T-helper 22 cell (primary cell): ENCODE results near the gene NAV3.
"Not testable (repeated sequence)": the region's sequence is repeated elsewhere in the genome, so short reads cannot be mapped to it uniquely, and the experiment has no call there.

Experiments used
- DNase-seq: peaks from one replicate; pipeline ENCODE4 v3.0.0-alpha.2; 2020; ENCODE audit warnings: low read depth

Gene NAV3

DNA sequence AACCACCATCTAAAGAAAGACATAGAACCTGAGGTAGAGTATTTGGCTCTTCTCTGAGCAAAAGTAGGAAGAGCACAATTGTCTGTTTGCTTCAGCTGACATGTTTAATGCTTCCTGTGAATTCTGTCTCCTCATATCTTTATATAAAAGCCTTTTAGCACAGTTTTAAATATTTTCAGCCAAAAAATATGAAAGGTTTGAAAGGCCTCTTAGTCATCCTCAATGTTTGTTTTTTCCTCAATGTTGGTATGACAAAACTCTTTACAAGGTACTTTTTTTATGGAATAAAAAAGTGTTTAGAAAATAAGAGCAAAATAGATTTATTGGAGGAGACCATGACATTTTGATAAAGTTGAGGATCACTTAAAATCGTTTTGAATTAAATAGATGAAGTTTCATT, 360.9 kb downstream of the NAV3 start:
- DNase-seq, result no peak

- no peak for DNase-seq
Observed at GRCh38 chr12:78192979-78193378, 362.3 kb downstream of the NAV3 start.

DNA sequence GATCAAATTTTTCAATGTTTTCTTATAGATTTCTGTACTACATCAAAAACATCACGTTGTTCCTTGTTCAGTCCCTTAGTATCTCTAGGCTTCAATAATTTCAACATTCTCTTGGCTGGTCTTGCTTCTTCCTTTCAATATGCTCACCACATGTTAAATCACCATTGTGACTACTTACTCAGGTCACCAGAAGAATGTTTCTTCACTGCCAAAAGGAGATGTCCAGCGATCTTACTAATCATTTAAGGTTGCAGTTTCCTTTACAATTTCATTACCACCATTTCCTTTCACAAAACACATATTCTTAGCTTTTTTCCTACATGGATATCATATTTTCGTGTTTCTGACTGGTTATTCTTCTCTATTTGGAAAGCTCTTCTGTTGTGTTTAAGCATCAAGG, 363.8 kb downstream of the NAV3 start:
- no peak for DNase-seq

GRCh38 chr12:78198896-78199295, 368.2 kb downstream of the NAV3 start:
- no peak for DNase-seq

GRCh38 chr12:78199926-78200325, 369.2 kb downstream of the NAV3 start:
- no peak for DNase-seq

DNA sequence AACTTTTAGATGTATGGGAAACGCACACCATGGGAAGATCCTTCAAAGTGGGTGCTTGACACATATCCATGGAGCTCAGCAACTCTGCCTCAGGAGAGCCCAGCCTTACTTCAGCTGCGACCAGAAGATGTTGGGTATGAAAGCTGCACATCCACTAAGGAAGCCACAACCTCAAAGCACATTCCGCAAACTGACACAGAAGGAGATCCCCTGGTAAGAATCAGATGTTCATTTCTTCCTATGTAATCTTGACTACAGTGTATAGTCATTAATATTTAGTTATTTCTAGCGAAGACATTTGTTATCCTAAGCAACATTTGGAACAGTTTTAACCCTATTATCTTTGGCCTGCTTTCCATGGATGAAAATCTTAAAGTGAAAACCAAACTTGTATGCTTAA, 374.2 kb downstream of the NAV3 start:
- no peak for DNase-seq

- no peak for DNase-seq
Observed at GRCh38 chr12:78208092-78208491, 377.4 kb downstream of the NAV3 start.

DNA sequence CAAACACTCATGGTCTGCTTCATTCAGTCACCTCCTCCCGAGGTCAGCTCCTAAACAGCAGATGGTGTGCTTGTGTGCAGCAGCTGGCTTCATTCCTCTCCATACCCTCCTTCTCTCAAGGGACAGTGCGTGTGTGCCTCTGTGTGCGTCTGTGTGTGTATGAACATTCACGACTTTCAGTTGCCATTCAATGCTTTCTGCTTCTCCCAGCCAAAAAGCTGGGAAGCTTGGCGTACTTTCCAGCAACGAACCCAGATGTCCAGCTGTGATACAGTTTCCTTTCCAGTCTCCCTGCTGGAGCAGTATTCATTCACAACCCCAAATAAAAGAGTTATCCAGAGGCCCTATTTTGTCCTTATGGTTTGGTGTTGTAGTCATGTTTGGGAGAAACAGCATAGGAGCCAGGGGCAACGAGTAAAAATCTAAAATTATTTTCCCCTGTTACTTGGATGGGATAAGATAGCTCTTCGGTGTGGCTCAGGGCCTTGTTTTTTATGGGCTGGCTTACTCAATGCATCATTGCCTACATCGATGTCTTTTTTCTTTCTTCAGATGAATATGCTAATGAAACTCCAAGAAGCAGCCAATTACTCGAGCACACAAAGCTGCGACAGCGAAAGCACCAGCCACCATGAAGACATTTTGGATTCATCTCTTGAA, 379.3 kb downstream of the NAV3 start:
- DNase-seq, result no peak

DNA sequence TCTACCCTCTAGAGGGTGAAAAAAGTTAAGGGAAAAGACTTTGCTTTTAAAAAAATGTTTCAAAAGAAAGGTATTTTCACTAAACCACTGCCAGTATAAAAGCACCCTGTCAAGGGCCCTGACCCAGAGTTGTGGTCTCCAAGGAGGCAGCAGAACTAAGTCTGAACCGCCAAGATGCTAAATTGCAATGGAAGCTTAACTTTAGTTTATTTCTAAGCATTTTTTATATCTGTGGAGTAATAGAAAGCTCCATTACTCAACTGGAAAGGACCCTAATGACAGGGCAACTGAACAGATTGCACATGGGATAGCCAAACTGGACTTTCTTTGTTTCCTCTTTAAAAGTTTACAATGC, 379.8 kb downstream of the NAV3 start:
- DNase-seq, result no peak

DNA sequence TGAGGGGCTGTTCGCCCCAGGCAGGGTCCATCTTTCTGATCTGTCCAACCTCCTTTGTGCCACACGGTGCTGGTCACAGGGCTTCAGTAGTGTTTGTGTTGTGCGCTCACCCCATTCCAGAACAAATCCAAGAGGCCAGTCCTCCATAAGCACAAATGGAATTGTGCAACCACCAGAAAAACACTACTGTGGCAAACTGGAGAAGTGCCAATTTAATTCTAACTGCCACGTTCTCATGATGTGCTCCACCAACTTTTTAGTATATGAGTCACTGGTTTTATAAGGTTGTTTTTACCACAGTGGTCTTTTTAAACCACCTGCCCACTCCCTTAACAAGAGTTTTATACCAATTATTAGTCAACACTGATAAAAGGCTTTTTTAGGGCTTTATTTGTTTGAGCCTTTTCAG, 380.2 kb downstream of the NAV3 start:
- DNase-seq, result no peak

DNA sequence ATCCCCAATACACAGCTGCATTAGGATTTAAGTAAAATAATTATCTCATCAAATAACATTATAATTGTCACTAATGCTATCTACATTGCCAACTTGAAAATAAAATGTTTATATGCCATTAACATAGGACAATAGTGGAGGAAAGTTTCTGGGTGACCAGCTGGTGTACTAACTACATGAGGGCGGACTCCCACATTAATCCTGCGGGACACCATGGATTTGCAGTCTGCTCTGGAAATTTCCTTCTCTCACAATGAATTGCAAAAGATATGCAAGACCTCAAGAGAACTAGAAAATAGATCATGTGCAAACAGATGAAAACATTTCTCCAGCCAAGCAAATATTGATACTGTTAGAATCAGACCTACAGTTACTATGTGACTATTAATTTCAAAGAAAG, 390.1 kb downstream of the NAV3 start:
- no peak for DNase-seq

- no peak for DNase-seq
Observed at GRCh38 chr12:78224154-78224553, 393.5 kb downstream of the NAV3 start.

DNA sequence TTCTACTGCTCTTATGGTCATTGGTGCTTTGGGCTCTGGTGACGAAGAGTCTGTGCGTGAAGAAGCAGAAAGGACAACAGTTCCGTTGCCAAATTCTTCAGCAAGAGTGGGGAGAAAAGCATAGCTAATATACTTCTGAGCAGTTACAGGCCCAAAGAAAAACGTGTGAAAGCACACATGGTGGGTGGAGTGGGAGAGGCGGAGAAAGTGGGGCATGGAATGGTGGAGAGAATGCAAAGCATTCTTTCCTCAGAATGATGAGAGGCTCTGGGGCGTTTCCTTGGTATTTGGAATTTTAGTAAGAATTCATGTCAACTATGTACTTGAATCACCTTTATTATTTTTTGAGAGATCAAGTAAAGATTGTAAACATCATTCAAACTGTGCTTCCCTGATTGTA, 396.1 kb downstream of the NAV3 start:
- no peak for DNase-seq

GRCh38 chr12:78229591-78230101, 399.0 kb downstream of the NAV3 start:
- no peak for DNase-seq

DNA sequence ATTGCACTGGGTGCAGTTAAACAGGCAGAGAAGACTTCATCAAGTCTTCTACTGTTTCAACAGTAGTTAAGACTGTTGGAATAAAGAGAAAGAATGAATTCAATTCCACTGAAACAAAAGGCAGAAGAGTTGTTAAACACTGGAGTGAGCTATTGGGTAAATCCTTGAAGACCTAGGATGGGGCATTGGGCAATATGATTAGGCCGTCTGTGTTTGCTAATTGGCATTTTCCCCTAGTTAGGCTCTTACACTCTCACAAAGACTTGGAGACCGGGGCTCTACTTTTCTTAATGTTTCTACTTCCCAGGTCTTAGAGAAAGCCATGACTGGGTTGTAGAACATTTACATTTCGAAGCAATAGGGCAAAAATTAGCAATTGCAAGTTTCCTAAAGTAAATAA, 402.1 kb downstream of the NAV3 start:
- DNase-seq, result no peak

DNA sequence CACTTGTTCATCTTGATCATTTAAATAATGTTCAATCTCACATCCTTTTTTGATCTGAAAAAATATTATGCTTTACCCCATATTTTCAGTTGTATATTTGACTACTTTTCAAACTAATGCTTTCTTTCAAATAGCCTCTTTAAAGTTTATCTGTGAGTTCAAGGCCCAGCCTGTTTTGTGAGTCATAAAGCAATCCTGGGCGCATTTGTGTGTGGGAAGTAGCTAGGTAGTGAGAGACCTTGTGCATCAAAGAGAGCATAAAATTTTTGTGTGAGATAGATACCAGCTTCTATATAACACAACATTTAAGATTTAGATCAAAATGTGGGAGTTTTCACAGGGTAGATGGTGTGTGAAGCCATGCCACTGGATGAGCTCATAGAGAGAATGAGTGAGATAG, 405.6 kb downstream of the NAV3 start:
- DNase-seq, result no peak

GRCh38 chr12:78239544-78239943, 408.9 kb downstream of the NAV3 start:
- DNase-seq, result no peak

DNA sequence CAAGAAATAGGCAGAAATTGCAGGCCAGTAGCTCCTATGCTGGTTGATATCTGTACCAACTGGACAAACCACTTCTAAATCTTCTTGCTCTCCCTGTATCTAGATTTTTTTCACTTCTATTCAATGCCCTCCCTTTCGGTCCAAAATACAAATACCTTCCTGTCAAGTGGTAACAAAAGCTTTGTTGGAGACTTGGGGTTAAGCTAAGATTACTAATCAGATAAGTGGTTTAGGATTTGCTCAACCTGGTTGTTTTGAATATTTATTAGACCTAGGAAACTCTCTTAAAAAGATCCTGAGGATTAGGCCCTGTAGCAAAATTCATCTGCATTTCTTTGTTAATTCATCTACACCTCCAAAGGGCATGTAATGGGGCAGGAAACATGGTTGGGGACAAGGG, 410.1 kb downstream of the NAV3 start:
- DNase-seq, result no peak

- DNase-seq, result no peak
Observed at GRCh38 chr12:78241446-78241845, 410.8 kb downstream of the NAV3 start.

DNA sequence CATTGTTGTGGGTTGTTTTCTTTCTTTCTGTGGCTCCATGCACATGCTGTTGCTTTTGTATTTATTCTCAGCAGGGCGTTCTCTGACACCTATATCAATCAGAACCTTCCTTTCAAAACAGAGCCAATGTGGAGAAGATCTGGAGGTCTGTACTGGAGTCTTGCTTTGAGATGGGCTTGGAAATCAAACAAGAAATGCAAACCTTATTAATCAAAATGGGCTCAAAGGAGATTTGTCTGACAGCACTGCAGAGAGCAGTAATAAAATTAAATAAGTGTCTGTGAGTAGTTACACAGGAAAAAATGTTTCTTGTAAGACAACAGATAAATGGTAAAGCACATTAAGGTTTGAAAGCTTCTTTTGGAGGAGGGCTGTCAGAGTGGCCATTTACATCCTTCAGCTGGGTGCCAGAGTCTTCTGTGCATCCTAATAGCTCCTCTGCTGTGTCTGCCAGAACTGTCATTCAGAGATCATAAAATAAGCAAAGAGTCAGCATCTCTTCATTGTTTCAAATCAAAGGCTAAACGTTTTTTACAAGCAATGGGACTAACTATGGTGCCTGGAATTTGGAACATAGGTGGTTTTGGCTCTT, 414.3 kb downstream of the NAV3 start:
- DNase-seq, result no peak

DNA sequence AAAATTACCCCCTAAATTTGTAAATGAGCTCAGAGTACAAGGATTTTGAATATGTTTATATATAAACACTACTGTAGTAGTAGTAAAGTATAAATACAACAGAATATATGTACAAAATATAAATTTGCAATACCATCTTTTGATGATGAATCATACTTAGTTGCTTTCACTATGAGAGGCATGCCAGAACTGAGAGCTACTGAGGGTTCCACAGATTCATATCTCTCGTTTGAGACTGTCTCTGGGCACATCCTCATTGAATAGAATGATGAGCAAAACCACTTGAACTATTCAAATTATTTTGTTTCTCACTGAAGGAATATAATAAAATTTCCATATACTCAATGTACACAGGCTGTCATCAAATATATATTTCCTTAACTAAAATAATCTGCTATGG, 417.6 kb downstream of the NAV3 start:
- DNase-seq, result no peak

- DNase-seq, result no peak
Observed at GRCh38 chr12:78249578-78249977, 418.9 kb downstream of the NAV3 start.

DNA sequence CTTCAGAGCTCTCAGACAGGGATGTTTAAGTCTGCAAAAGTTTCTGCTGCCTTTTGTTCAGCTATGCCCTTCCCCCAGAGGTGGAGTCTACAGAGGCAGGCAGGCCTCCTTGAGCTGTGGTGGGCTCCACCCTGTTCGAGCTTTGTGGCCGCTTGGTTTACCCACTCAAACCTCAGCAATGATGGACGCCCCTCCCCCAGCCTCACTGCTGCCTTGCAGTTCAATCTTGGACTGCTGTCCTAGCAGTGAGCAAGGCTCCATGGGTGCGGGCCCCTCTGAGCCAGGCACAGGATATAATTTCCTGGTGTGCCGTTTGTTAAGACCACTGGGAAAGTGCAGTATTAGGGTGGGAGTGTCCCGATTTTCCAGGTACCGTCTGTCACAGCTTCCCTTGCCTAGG, 427.0 kb downstream of the NAV3 start:
- not testable (repeated sequence) for DNase-seq

- no peak for DNase-seq
Observed at GRCh38 chr12:78260976-78261375, 430.3 kb downstream of the NAV3 start.
